Measurements from ENCODE around the gene ZFPM1. TPM values are rescaled to one million over a fixed set of nuclear protein-coding genes. Genes with fewer than 3 reads are reported as not detected.

ZFPM1 gene
- total and polyA plus RNA-seq, 4 donors: 0.19 to 12.8 (median 5.3) TPM

GRCh38 chr16:88458039-88458772 lies 5.1 kb downstream of the ZFPM1 start:
- Histone ChIP-seq H3K4me1 (ENCODE audit: control insufficient read depth in 4 of 4, insufficient read depth in 4 of 4, low read length in 3 of 4) (peaks cover 8 to 66% (median 31%) of the 10 kb centered on the region in 4 donors), H3K9me3 (ENCODE audit: control insufficient read depth in 4 of 4, low read length in 3 of 4) (no peaks in the 10 kb centered on the region), H3K27ac (ENCODE audit: low read depth in 1 of 2, low read length in 2 of 2) (no peak overlapping the region), H3K4me3 (ENCODE audit: low read depth in 1 of 3, low read length in 3 of 3) (no peak overlapping the region), H3K27me3 (ENCODE audit: control insufficient read depth in 4 of 4, insufficient read depth in 4 of 4, low read length in 3 of 4) (no peaks in the 10 kb centered on the region), H3K36me3 (ENCODE audit: control insufficient read depth in 4 of 4, insufficient read depth in 3 of 4, low read depth in 1 of 4, low read length in 3 of 4) (peaks cover 0 to 4% (median 0%) of the 10 kb centered on the region in 4 donors), H3K9ac (ENCODE audit: low read depth in 1 of 2, low read length in 2 of 2) (no peak overlapping the region)
- DNase-seq (ENCODE audit: low spot score): no peak
- TF ChIP-seq FOXA2 (IDR thresholded peaks at IDR 0.05) (no peak), ATF3 (IDR thresholded peaks at IDR 0.05) (no peak), SP1 (IDR thresholded peaks at IDR 0.05) (no peak), HNF4A (conservative IDR thresholded peaks at IDR 0.05) (no peak), NR2F2 (IDR thresholded peaks at IDR 0.05) (no peak), JUND (IDR thresholded peaks at IDR 0.05) (no peak)
- 89% methylated on average over 20 of the region's 20 CpGs for WGBS

- Histone ChIP-seq H3K27ac (ENCODE audit: low read depth in 1 of 2, low read length in 2 of 2) (no peak overlapping the region), H3K9ac (ENCODE audit: low read depth in 1 of 2, low read length in 2 of 2) (no peak overlapping the region), H3K9me3 (ENCODE audit: control insufficient read depth in 4 of 4, low read length in 3 of 4) (no peaks in the 10 kb centered on the region), H3K36me3 (ENCODE audit: control insufficient read depth in 4 of 4, insufficient read depth in 3 of 4, low read depth in 1 of 4, low read length in 3 of 4) (peaks cover 0 to 4% (median 0%) of the 10 kb centered on the region in 4 donors), H3K4me1 (ENCODE audit: control insufficient read depth in 4 of 4, insufficient read depth in 4 of 4, low read length in 3 of 4) (peaks cover 8 to 72% (median 32%) of the 10 kb centered on the region in 4 donors), H3K4me3 (ENCODE audit: low read depth in 1 of 3, low read length in 3 of 3) (no peak overlapping the region), H3K27me3 (ENCODE audit: control insufficient read depth in 4 of 4, insufficient read depth in 4 of 4, low read length in 3 of 4) (no peaks in the 10 kb centered on the region)
- DNase-seq (ENCODE audit: low spot score): no peak
- 95% methylated on average over 12 of the region's 12 CpGs for WGBS
- TF ChIP-seq YY1 (IDR thresholded peaks at IDR 0.05) (no peak), RXRA (IDR thresholded peaks at IDR 0.05) (no peak), FOXA1 (IDR thresholded peaks at IDR 0.05) (no peak), FOXA2 (IDR thresholded peaks at IDR 0.05) (no peak), SP1 (IDR thresholded peaks at IDR 0.05) (no peak), TAF1 (conservative IDR thresholded peaks at IDR 0.05) (no peak), NR2F2 (IDR thresholded peaks at IDR 0.05) (no peak), HNF4A (conservative IDR thresholded peaks at IDR 0.05) (no peak), GABPA (IDR thresholded peaks at IDR 0.05 in 1 of 2, conservative IDR thresholded peaks at IDR 0.05 in 1 of 2) (no peak), RAD21 (IDR thresholded peaks at IDR 0.05) (no peak), HNF4G (IDR thresholded peaks at IDR 0.05) (no peak), ATF3 (IDR thresholded peaks at IDR 0.05) (no peak), ZBTB33 (IDR thresholded peaks at IDR 0.05) (no peak), EGR1 (IDR thresholded peaks at IDR 0.05; ENCODE audit: low read depth in 2 of 2) (no peak), JUND (IDR thresholded peaks at IDR 0.05) (no peak)
- TF ChIP-seq, protein P1, sequence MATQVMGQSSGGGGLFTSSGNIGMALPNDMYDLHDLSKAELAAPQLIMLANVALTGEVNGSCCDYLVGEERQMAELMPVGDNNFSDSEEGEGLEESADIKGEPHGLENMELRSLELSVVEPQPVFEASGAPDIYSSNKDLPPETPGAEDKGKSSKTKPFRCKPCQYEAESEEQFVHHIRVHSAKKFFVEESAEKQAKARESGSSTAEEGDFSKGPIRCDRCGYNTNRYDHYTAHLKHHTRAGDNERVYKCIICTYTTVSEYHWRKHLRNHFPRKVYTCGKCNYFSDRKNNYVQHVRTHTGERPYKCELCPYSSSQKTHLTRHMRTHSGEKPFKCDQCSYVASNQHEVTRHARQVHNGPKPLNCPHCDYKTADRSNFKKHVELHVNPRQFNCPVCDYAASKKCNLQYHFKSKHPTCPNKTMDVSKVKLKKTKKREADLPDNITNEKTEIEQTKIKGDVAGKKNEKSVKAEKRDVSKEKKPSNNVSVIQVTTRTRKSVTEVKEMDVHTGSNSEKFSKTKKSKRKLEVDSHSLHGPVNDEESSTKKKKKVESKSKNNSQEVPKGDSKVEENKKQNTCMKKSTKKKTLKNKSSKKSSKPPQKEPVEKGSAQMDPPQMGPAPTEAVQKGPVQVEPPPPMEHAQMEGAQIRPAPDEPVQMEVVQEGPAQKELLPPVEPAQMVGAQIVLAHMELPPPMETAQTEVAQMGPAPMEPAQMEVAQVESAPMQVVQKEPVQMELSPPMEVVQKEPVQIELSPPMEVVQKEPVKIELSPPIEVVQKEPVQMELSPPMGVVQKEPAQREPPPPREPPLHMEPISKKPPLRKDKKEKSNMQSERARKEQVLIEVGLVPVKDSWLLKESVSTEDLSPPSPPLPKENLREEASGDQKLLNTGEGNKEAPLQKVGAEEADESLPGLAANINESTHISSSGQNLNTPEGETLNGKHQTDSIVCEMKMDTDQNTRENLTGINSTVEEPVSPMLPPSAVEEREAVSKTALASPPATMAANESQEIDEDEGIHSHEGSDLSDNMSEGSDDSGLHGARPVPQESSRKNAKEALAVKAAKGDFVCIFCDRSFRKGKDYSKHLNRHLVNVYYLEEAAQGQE (IDR thresholded peaks at IDR 0.05): no peak
- TF ChIP-seq, protein P2, sequence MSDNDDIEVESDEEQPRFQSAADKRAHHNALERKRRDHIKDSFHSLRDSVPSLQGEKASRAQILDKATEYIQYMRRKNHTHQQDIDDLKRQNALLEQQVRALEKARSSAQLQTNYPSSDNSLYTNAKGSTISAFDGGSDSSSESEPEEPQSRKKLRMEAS (IDR thresholded peaks at IDR 0.05): no peak
Measured at GRCh38 chr16:88458773-88459235, 5.7 kb downstream of the ZFPM1 start.

All from liver (tissue), 9 donors.